ENCODE measurements around the gene LRBA.

The LRBA gene

GRCh38 chr4:151045907-151046306, 30.8 kb upstream of the LRBA start:
- DNase-seq (ENCODE audit: low read depth) = no peak
- no peak overlapping the region for H3K4me3 ChIP-seq (ENCODE audit: low read length)
- TF ChIP-seq, protein P1, sequence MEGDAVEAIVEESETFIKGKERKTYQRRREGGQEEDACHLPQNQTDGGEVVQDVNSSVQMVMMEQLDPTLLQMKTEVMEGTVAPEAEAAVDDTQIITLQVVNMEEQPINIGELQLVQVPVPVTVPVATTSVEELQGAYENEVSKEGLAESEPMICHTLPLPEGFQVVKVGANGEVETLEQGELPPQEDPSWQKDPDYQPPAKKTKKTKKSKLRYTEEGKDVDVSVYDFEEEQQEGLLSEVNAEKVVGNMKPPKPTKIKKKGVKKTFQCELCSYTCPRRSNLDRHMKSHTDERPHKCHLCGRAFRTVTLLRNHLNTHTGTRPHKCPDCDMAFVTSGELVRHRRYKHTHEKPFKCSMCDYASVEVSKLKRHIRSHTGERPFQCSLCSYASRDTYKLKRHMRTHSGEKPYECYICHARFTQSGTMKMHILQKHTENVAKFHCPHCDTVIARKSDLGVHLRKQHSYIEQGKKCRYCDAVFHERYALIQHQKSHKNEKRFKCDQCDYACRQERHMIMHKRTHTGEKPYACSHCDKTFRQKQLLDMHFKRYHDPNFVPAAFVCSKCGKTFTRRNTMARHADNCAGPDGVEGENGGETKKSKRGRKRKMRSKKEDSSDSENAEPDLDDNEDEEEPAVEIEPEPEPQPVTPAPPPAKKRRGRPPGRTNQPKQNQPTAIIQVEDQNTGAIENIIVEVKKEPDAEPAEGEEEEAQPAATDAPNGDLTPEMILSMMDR (conservative IDR thresholded peaks at IDR 0.05; ENCODE audit: low read length) = no peak

DNA sequence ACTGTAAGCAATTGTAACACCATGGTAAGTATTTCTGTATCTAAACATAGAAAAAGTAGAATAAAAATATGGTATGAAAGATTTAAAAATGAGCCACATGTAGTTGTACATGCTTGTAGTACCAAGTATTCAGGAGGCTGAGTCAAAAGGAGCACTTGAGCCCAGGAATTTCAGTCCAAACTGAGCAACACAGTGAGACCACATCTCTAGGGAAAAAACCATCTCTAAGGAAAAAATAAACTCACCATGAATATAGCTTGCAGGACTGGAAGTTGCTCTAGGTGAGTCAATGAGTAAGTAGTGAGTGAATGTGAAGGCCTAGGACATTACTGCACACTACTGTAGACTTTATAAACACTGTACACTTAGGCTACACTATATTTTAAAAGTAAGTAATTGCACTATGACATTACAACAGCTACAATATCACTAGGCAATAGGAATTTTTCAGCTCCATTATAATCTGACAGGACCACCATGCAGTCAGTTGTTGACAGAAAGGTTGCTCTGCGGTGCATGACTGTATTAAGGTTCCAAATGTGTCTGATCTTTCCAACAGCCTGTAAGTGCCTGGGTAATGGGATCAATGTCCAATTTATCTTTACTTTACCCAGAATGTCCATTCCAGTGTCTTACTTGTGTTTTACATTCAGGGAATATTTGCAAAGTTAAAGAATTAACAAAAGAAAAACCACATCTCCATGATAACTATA, 28.9 kb upstream of the LRBA start:
- H3K4me3 ChIP-seq (ENCODE audit: low read length) = no peak overlapping the region
- TF ChIP-seq, protein P1 (conservative IDR thresholded peaks at IDR 0.05; ENCODE audit: low read length) = no peak
- no peak for DNase-seq (ENCODE audit: low read depth)

GRCh38 chr4:151039733-151040132, 24.6 kb upstream of the LRBA start:
- TF ChIP-seq, protein P1 (conservative IDR thresholded peaks at IDR 0.05; ENCODE audit: low read length) = no peak
- no peak for DNase-seq (ENCODE audit: low read depth)
- no peak overlapping the region for H3K4me3 ChIP-seq (ENCODE audit: low read length)

DNA sequence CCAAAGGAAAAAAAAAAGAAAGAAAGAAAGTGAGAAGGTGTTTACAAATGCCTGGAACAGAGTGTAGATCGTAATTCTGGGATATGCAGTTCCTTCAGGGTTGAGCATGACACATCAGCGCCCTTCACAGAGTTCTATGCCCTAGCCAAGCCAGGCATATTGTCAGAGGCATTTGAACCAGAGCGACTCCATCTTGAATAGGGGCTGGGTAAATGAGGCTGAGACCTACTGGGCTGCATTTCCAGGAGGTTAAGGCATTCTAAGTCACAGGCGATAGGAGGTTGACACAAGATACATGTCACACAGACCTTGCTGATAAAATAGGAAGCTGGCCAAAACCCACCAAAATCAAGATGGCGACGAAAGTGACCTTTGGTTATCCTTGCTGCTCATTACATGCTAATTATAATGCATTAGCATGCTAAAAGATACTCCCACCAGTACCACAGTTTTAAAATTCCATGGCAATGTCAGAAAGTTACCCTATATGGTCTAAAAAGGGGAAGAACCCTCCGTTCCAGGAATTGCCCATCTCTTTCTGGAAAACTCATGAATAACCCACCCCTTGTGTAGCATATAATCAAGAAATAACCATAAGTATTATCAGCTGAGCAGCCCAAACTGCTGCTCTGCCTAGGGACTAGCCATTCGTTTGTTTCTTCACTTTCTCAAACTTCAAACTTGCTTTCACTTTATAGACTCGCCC, 23.5 kb upstream of the LRBA start:
- no peak overlapping the region for H3K4me3 ChIP-seq (ENCODE audit: low read length)
- TF ChIP-seq, protein P1 (conservative IDR thresholded peaks at IDR 0.05; ENCODE audit: low read length) = no peak
- DNase-seq (ENCODE audit: low read depth) = no peak

- H3K4me3 ChIP-seq (ENCODE audit: low read length) = no peak overlapping the region
- TF ChIP-seq, protein P1 (conservative IDR thresholded peaks at IDR 0.05; ENCODE audit: low read length) = no peak
- DNase-seq (ENCODE audit: low read depth) = no peak
These were observed 20.8 kb upstream of the LRBA start for GRCh38 chr4:151035911-151036310.

- DNase-seq (ENCODE audit: low read depth) = no peak
- H3K4me3 ChIP-seq (ENCODE audit: low read length) = no peak overlapping the region
- TF ChIP-seq, protein P1 (conservative IDR thresholded peaks at IDR 0.05; ENCODE audit: low read length) = no peak
These were observed 20.2 kb upstream of the LRBA start for GRCh38 chr4:151035328-151035727.

DNA sequence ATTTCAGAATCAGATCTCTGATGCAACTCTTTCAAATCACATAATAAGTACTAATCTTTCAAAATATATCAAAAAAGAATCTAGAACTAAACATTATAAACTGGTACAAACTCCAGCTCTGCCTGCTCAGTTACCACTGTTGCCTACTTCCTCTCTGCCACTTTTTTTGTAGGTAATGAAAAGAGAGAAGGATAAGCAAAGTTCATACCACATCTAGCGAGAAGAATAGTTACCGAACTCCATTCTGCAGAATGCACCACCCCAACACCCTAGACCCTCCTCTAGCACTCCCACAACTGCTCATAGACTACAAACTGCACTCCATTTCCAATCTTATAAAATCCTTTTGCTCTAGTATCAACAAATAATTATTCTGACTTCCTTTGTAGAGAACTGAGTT, 19.7 kb upstream of the LRBA start:
- no peak overlapping the region for H3K4me3 ChIP-seq (ENCODE audit: low read length)
- no peak for DNase-seq (ENCODE audit: low read depth)
- TF ChIP-seq, protein P1 (conservative IDR thresholded peaks at IDR 0.05; ENCODE audit: low read length) = no peak
